BJ (cell line): Measurements from ENCODE around the gene HDAC9. TPM values are rescaled to one million over a fixed set of nuclear protein-coding genes. Genes with fewer than 3 reads are reported as not detected.

Experiments
- CTCF ChIA-PET: fragments of 350-600 bp; formaldehyde crosslinking; extraction: SDS; loops from one replicate; lab custom pipeline; 2021; ENCODE audit warnings: antibody characterized with exemption, inconsistent platforms; lab: Yijun Ruan, JAX
- POLR2A ChIA-PET: fragments of 300-600 bp; sonication (Branson Sonifier 250); formaldehyde crosslinking; extraction: SDS; loops from one replicate; lab custom pipeline; 2021; ENCODE audit warnings: antibody characterized with exemption; lab: Charles Lee
- DNase-seq: peaks from one replicate; pipeline ENCODE4 v3.0.0-alpha.2; 2011; ENCODE audit warnings: low read depth
- H3K27me3 ChIP-seq: 2 replicates; pipeline ENCODE4 v1.6.0; 2011; ENCODE audit warnings: low read length; ENCODE audit not compliant: control insufficient read depth, insufficient read depth
- H3K36me3 ChIP-seq: 2 replicates; pipeline ENCODE4 v1.5.1; 2011; ENCODE audit warnings: low read length; ENCODE audit not compliant: control insufficient read depth, insufficient read depth
- H3K4me3 ChIP-seq: 2 replicates; pipeline ENCODE4 v1.5.1; 2011; ENCODE audit warnings: low read depth, mild to moderate bottlenecking, control low read depth, low read length
- polyA plus RNA-seq: library from polyadenylated mRNA; depleted of rRNA; stranded (reverse); fragments of >200 nt; gene quantifications from 2 replicates; pipeline ENCODE4 v1.2.3, GENCODE V29; 2011
- TF ChIP-seq, protein P1 (sequence below): IDR thresholded peaks from 2 replicates; pipeline ENCODE4 v1.5.1; 2011; ENCODE audit warnings: low read depth, mild to moderate bottlenecking, control low read depth, inconsistent platforms, low read length, moderate library complexity; ENCODE audit not compliant: insufficient read depth

Gene HDAC9
- polyA plus RNA-seq, 1 experiment = 14.7 TPM

DNA sequence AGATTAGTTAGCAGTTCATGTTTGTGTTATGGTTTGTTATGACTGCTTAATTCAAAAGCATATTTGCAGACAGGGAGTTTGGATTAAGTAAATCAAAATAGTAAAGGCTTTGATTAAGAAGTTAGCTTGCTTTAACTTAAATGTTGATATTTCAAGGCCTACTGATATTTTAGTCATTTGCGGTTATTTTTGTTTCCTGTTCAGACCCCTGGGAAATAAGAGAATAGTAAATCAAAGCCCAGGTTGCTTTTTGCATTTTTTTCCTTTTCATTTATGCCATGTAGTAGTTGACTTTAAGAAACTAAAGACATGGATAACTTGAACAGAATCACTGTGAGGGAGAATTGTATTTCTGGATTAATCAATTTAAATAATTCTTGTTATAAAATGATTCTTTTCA is 77.3 kb downstream of the HDAC9 start:
- no peaks in the 10 kb centered on the region for H3K36me3 ChIP-seq
- TF ChIP-seq, protein P1, sequence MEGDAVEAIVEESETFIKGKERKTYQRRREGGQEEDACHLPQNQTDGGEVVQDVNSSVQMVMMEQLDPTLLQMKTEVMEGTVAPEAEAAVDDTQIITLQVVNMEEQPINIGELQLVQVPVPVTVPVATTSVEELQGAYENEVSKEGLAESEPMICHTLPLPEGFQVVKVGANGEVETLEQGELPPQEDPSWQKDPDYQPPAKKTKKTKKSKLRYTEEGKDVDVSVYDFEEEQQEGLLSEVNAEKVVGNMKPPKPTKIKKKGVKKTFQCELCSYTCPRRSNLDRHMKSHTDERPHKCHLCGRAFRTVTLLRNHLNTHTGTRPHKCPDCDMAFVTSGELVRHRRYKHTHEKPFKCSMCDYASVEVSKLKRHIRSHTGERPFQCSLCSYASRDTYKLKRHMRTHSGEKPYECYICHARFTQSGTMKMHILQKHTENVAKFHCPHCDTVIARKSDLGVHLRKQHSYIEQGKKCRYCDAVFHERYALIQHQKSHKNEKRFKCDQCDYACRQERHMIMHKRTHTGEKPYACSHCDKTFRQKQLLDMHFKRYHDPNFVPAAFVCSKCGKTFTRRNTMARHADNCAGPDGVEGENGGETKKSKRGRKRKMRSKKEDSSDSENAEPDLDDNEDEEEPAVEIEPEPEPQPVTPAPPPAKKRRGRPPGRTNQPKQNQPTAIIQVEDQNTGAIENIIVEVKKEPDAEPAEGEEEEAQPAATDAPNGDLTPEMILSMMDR = no peak
- ChIA-PET CTCF (interaction anchor here (1.0 to 8.6 kb wide), 3 partner anchors 198 to 221 kb away, joined by 3 to 110 read pairs (median 3); no protein-coding TSS in a partner anchor), POLR2A (no interaction called here)
- H3K4me3 ChIP-seq = no peak overlapping the region
- no peak for DNase-seq
- H3K27me3 ChIP-seq = no peaks in the 10 kb centered on the region

DNA sequence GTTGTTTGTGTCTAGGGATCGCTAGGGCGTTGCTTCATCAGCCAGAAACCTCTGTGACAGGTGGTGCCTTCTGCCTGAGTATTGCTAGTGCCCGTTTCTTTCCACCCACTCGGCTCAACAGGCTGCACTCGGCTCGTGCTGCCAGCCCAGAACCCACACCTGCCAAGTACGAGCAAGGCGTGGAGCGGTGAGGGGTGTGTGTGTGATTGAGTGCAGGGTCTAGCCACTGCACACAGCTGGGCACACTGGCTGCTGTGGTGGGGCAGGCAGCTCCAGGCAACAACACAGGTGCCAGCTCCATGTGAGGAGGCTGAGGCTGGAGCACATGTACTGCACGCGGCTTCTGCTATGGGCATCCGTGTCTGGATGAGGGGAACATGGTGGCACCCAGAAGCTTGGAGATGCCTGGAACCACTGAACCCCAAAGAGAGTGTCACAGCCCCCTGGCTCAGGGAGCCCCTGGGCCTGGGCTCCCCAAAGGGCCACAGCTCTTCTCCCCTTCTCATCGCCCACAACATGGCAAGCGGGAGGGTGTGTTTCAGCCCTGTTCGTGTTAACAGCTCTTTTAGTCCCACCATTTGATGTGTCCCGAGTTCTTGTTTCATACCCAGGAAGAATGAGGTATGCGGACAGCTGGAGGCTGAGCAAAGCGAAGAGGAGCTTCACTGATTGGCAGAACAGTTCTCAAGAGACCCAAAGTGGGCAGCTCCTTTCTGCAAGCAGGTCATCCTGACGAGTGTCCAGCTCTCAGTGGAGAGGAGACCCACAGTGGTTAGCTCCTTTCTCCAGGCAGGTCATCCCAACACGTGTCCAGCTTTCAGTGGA is 78.1 kb downstream of the HDAC9 start:
- CTCF ChIA-PET = interaction anchor here (1.3 to 8.6 kb wide), 2 partner anchors 17 to 222 kb away, joined by 7 to 110 read pairs; no protein-coding TSS in a partner anchor
- no peaks in the 10 kb centered on the region for H3K36me3 ChIP-seq
- H3K4me3 ChIP-seq = no peak overlapping the region
- no peaks in the 10 kb centered on the region for H3K27me3 ChIP-seq
- POLR2A ChIA-PET = no interaction called here
- TF ChIP-seq, protein P1 = no peak
- no peak for DNase-seq

DNA sequence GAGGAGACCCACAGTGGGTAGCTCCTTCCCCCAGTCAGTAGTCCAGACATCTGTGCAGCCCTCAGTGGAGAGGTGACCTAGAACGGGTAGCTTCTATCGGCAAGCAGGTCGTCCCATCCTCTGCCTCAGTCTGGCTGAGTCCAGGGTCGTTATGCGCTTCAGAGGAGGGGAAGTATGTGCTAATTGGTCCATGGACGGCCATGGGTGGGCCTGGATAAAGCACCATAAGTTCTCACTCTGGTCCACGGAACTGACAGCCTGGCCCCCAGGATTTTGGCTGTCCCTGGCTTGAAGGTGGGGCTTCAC is 78.6 kb downstream of the HDAC9 start:
- H3K4me3 ChIP-seq = no peak overlapping the region
- no peaks in the 10 kb centered on the region for H3K27me3 ChIP-seq
- ChIA-PET POLR2A (no interaction called here), CTCF (interaction anchor here (1.3 to 8.6 kb wide), 2 partner anchors 16 to 222 kb away, joined by 7 to 110 read pairs; no protein-coding TSS in a partner anchor)
- DNase-seq = no peak
- TF ChIP-seq, protein P1 = no peak
- no peaks in the 10 kb centered on the region for H3K36me3 ChIP-seq

DNA sequence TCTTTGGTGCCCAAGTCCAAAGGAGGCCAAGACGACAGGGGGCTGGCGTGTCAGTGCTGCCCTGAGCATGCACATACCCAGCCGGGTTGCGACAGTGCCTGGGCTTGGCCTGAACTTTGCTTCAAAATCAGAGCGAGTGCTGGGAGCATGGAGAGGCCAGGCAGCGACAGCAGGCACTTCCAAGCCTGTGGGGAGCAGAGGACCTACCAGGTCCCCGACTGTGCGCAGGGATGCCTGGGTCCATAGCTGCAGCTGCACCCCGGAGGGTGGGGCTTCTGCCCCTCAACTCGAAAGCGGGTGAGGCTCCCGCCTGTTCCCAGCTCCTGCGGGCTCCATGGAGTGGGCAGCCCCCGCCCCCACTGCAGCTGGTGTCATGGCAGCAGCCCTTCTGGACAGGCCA is 79.1 kb downstream of the HDAC9 start:
- TF ChIP-seq, protein P1 = no peak
- Histone ChIP-seq H3K36me3 (no peaks in the 10 kb centered on the region), H3K4me3 (no peak overlapping the region), H3K27me3 (no peaks in the 10 kb centered on the region)
- DNase-seq = no peak
- POLR2A ChIA-PET = no interaction called here
- CTCF ChIA-PET = interaction anchor here (1.3 to 8.6 kb wide), 3 partner anchors 12 to 223 kb away, joined by 3 to 110 read pairs (median 7); no protein-coding TSS in a partner anchor
